NCI-H1092 treated with DMSO at 0.1 percent for 48 hours (cell line): ENCODE results near the gene UBE2L3.
"Not testable (repeated sequence)": the region's sequence is repeated elsewhere in the genome, so short reads cannot be mapped to it uniquely, and the experiment has no call there.

ENCODE experiments used
- DNase-seq: peaks from one replicate; lab custom pipeline; 2025; lab: John Stamatoyannopoulos, UW

Gene UBE2L3

DNA sequence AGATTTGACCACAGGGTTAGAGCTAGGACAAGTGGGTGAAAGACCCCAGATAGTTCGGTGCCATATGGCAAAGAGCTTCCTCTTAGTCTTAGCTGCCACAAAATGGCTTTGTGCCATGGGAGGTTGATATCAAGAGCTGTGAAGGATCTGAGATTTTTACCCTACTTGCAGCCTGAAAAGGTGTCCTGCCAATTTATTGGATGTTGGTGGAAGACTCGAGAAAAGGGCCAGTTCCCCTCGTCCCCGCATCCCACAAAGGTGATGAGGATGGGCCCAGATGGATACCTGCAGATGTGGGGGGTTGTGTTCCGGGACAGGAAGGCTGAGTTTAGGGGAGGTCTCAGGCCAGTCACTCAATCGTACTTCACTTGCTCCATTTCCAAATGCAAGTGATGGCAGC, 35.1 kb downstream of the UBE2L3 start:
- no peak for DNase-seq

DNA sequence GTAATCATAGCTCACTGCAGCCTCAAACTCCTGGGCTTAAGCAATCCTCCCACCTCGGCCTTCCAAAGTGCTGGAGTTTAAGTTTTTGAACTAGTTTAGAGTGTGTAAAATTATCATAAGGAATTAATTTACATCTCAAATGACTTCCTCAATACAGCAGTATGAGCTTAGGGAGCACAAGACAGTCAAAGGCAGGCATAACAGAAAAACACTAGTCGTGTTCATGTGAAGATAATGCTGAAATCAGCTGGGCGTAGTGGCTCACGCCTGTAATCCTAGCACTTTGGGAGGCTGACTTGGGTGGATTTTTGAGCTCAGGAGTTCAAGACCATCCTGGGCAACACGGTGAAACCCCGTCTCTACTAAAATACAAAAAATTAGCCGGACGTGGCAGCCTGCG, 36.5 kb downstream of the UBE2L3 start:
- DNase-seq, result no peak

- no peak for DNase-seq
Observed at GRCh38 chr22:21605887-21606564, 38.5 kb downstream of the UBE2L3 start.

DNA sequence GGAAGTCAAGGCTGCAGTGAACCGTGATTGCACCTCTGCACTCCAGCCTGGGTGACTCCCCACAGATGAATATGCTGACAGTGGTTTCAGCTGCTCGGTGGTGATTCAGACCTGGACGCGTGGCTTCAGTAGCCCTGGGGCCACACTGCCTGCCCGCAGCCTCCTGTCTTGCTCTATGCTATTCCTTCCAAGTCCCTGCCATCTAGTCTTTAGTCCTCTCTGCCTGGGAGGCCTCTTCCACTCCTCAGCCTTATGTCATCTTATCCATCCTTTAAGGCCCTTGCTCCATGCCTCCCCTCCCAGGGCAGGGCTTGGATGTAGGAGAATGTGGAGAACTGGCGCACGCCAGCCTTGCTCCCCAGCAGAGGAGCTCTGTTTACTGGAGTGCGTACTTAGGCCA, 39.3 kb downstream of the UBE2L3 start:
- DNase-seq, result no peak

- not testable (repeated sequence) for DNase-seq
Observed at GRCh38 chr22:21609556-21610157, 42.1 kb downstream of the UBE2L3 start.

- DNase-seq, result no peak
Observed at GRCh38 chr22:21611210-21611977, 43.9 kb downstream of the UBE2L3 start.

DNA sequence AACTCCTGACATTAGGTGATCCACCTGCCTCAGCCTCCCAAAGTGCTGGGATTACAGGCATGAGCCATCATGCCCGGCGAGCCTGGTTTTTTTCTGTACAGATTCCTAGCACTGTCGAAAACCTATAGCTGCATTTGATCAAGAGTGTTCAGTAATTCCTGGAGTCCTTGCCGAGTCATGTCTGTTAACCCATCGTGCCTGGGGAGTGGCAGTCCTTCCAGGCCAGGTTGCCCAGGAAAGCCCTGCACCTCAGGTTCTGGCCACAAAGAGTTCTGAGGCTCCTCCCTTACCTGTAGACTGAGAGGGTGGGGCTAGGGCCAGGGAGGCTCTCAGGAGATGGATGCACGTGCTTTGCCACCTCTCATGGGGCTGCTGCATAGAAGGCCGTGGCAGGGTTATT, 45.3 kb downstream of the UBE2L3 start:
- DNase-seq, result no peak

- no peak for DNase-seq
Observed at GRCh38 chr22:21613553-21614233, 46.2 kb downstream of the UBE2L3 start.

DNA sequence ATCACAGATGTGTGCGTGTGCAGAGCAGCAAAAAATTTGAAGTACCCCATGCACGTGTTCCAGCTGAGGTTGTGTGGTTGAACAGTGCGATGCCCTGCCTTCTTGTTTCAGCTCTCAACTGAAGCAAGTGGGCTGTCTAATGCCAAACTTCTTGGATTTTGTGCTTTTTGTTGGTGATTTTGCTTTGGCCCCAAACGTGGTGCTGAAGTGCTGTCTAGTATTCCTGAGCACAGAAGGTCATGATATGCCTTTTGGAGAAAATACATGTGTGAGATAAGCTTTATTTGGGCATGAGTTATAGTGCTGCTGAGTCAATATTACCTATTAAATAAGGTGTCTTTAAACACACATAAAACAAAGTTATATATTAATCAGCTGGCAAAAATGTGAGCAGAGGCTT, 48.2 kb downstream of the UBE2L3 start:
- DNase-seq, result no peak

DNA sequence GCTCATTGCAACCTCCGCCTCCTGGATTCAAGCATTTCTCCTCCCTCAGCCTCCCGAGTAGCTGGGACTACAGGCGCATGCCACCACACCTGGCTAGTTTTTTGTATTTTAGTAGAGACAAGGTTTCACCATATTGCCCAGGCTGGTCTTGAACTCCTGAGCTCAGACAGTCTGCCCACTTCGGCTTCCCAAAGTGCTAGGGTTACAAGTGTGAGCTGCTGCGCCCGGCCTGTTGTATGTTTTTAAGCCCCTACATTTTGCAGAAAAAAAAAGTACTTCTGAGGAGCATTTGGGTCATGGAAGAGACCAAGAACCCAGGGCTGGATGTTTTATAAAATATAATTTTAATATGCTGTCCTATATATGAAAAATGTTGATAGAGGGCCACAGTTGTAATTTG, 49.8 kb downstream of the UBE2L3 start:
- not testable (repeated sequence) for DNase-seq

DNA sequence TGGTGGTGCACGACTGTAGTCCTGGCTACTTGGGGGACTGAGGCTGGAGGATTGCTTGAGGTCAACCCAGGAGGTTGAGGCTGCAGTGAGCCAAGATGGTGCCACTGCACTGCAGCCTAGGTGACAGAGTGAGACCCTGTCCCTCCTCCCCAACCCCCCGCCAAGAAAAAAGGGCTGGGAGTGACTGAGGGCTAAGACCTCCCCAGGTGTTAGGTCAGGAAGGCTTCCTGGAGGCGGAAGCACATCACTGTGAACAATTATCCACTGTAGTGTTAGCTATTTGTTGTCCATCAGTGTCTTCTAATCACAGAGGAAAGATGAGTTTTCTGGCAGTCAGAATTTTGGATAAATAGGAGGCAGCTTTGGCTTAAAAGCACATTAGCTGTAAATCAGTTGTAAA, 53.5 kb downstream of the UBE2L3 start:
- no peak for DNase-seq

DNA sequence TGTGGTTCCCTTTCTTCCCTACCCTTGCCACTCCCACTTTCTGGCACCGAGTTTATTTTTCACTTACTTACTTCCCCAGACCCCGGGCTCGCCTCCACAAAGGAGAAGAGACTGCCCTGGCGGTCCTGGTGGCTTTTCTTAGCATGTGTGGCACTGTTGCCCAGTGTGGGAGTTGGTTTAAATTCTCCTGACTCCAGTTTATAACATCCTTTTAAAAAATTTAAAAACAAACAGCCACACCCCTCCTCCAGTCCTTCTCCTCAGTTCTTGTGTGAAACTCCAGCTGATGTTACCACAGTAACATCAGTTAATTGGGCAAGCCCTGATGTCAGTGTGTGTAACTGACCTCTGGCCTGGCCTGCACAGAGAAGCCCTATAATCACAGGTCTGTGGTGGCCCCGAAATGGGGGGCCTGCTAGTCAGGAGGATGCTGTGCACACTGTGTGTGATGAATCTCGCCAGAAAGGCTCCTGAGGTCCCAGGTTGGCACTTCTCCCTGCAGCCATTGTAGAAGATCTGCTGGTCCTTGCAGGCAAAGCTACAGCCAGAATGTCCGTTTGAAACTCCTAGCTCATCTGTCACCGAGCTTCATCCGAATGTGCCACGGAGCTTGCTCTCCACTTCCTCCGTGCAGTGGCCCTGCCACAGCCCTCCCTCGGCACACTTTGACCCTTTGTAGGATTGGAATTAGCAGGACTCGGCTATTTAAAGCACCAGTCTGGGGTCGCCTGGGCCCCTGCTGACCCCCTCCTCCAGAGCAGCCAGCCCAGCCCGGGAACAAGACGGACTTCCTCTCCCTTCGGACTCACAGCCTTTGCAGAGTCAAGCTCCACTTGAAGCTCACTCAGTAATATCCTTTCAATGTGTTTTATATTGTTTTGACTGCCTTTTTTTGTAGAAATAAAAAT, 54.8 kb downstream of the UBE2L3 start:
- DNase-seq, result no peak

DNA sequence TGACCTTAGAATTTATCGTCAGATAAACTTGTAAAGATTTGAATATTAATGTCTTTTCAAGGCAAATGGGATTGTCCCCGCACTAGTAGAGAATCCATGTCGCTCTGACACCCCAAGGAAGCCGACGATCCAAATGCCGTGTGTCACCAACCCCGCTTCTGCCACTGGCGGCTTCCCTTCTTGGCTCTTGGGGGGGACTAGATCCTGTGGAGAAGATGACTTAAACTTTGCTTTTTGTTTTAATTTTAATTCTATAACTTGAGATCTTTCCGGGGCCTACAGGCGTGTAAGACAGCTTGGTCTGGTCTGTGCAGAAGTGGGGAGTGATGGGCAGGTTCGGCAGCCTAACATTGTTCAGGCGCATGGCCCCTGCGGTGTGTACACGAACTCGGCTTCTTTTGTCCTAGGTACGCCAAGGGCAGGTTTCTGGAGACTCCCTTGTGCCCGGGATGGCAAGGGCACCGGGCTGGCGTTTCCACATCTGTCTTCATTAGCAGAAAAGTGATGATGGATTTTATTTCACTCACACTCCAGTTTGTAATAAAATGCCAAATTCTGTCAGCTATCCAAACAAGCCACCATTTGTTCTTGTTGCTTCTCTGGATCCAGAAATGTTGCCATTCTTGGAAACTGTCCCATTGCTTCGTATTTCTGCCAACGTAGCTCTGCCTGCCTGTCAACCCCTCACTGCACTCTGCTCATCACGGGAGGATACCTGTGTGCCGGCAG, 55.6 kb downstream of the UBE2L3 start:
- DNase-seq, result peak; percentile 37

DNA sequence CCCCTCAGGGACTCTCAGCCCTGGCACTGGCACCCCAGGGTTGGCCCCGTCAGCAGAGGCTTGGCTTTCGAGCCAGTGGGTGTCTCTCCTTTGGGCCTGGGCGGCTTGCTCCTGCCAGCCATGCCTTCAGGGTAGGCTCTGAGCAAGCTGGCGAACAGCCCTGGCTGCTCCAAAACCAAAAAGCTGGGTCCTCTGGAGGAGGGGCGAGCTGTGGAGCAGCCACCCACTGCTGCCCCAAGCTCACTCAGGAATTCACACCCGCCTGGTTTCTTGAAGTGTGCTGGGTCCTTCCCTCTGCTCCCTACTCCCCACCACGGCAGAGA, 56.1 kb downstream of the UBE2L3 start:
- DNase-seq, result no peak

DNA sequence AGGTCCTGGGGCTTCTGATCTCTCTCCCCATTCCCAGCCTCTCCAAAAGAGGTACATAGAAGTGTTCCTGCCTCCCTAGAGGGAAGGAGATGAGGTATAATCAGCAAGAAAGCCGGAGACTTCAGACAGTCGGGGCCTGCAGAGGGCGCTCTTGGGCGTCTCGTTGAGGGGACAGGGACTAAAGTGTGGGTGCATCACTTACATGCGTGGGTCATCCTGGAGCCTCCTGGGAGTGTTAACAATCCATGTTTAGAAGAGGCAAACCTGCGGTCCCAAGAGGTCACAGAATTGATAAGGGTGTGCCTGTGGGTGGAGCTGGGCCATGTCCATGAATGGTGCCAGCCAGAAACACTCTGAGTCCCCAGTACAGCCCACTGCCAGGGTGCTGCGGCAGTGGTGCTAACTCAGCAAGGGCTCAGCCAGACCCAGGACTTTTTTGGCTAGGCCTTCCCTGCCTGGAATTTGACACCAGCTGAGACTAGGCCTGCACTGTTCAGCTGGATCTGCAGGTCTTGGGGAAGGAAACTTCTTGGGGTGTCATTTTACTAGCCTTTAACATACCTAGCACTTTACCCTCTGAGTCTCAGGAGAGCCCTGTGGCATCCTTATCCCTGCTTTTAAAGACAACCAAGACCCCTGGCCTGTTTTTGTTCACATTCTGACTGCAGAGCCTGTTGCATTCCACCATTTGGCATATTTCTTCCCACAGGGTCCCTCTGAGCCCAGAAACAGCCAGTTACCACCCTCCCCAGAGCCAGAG, 56.8 kb downstream of the UBE2L3 start:
- no peak for DNase-seq

- no peak for DNase-seq
Observed at GRCh38 chr22:21624880-21625791, 57.6 kb downstream of the UBE2L3 start.

GRCh38 chr22:21626073-21626734, 58.7 kb downstream of the UBE2L3 start:
- no peak for DNase-seq

DNA sequence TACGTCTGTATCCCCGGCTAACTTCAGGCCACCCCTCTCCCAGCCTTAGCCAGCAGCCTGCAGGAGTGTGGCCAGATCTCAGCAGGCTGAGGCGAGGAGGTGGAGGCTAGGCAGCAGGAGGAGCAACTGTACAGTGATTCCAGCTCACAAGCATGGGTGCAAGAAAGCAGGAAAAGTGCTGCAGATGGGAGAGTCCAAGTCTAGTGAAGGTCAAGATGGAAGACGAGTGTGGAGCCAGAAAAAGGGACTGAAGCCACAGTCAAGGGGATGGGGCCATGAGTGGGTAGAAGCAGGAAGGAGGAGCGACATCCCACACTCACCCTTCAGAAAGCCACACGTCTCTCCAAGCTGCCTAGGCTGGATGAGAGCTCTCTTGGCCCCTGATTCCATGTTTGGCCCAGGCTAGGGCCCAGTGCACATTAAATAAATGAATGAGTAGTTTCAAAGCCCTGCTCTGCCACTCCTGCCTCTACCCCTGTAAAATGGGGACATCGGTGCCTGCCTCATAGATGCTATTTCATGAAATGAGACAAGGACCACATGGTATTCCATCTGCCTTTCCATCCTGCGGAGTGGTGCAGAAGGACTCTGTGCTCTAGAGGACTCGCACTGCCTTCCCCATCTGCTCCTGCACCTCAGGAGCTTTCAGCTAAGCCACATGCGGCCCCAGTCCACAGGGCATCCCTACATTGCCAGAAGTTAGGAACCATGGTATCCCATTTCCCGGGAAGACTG, 59.4 kb downstream of the UBE2L3 start:
- no peak for DNase-seq
